Bronchial epithelial cell (primary cell): ENCODE data around the gene CPAMD8. TPM values are rescaled to one million over a fixed set of nuclear protein-coding genes. Genes with fewer than 3 reads are reported as not detected.
"Not testable (repeated sequence)": the region's sequence is repeated elsewhere in the genome, so short reads cannot be mapped to it uniquely, and the experiment has no call there.

Experiments
- DNase-seq: peaks from one replicate; pipeline ENCODE4 v3.0.0-alpha.2; 2010; ENCODE audit warnings: low read depth
- FAIRE-seq: peaks from 2 replicates; lab custom pipeline; 2011; peaks lifted over from hg19 to GRCh38; lab: Jason Lieb, UNC
- H3K27me3 ChIP-seq: 2 replicates; pipeline ENCODE4 v1.5.1; 2011; ENCODE audit warnings: low read length; ENCODE audit not compliant: control insufficient read depth, insufficient read depth
- H3K36me3 ChIP-seq: 2 replicates; pipeline ENCODE4 v1.5.1; 2011; ENCODE audit warnings: low read length; ENCODE audit not compliant: control insufficient read depth, insufficient read depth
- H3K4me3 ChIP-seq: 2 replicates; pipeline ENCODE4 v1.5.1; 2011; ENCODE audit warnings: mild to moderate bottlenecking, low read depth, low read length, control low read depth
- total RNA-seq: library from RNA; depleted of rRNA; stranded (reverse); fragments of >200 nt; gene quantifications from 2 replicates; pipeline ENCODE4 v1.2.1, GENCODE V29; 2014
- TF ChIP-seq, protein P1 (sequence below): IDR thresholded peaks from 2 replicates; pipeline ENCODE4 v1.5.1; 2011; ENCODE audit warnings: mild to moderate bottlenecking, moderate library complexity, low read length, control low read depth, inconsistent platforms; ENCODE audit not compliant: insufficient read depth, severe bottlenecking

The CPAMD8 gene
- total RNA-seq, 1 donor from 2014 or later, result 0.53 TPM

GRCh38 chr19:16940626-16941025 is 86.0 kb downstream of the CPAMD8 start:
- Histone ChIP-seq H3K27me3 (no peaks in the 10 kb centered on the region), H3K4me3 (no peak overlapping the region), H3K36me3 (no peaks in the 10 kb centered on the region)
- DNase-seq (no peak), FAIRE-seq (no peak)
- TF ChIP-seq, protein P1, sequence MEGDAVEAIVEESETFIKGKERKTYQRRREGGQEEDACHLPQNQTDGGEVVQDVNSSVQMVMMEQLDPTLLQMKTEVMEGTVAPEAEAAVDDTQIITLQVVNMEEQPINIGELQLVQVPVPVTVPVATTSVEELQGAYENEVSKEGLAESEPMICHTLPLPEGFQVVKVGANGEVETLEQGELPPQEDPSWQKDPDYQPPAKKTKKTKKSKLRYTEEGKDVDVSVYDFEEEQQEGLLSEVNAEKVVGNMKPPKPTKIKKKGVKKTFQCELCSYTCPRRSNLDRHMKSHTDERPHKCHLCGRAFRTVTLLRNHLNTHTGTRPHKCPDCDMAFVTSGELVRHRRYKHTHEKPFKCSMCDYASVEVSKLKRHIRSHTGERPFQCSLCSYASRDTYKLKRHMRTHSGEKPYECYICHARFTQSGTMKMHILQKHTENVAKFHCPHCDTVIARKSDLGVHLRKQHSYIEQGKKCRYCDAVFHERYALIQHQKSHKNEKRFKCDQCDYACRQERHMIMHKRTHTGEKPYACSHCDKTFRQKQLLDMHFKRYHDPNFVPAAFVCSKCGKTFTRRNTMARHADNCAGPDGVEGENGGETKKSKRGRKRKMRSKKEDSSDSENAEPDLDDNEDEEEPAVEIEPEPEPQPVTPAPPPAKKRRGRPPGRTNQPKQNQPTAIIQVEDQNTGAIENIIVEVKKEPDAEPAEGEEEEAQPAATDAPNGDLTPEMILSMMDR, result no peak

DNA sequence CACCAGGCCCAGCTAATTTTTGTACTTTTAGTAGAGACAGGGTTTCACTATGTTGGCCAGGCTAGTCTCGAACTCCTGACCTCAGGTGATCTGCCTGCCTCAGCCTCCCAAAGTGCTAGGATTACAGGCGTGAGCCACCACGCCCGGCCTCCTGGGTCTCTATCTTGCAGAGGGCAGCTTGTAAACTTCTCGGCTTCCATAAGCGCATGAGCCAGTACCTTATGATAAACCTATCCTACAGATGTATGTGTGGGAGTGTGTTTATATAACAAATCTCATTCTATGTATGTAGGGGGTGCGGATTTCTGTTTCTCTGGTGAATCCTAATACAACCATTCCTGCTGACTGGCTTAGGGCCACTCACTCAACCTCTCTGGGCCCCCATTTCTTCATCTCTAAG is 86.5 kb downstream of the CPAMD8 start:
- not testable (repeated sequence) for FAIRE-seq, H3K36me3 ChIP-seq, DNase-seq, H3K4me3 ChIP-seq, H3K27me3 ChIP-seq

- TF ChIP-seq, protein P1, result no peak
- Histone ChIP-seq H3K36me3 (no peaks in the 10 kb centered on the region), H3K4me3 (no peak overlapping the region), H3K27me3 (no peaks in the 10 kb centered on the region)
- no peak for DNase-seq
- FAIRE-seq, result no peak
These were observed 88.4 kb downstream of the CPAMD8 start for GRCh38 chr19:16938211-16938610.

GRCh38 chr19:16937796-16938195 is 88.8 kb downstream of the CPAMD8 start:
- H3K27me3 ChIP-seq, FAIRE-seq: not testable (repeated sequence)

DNA sequence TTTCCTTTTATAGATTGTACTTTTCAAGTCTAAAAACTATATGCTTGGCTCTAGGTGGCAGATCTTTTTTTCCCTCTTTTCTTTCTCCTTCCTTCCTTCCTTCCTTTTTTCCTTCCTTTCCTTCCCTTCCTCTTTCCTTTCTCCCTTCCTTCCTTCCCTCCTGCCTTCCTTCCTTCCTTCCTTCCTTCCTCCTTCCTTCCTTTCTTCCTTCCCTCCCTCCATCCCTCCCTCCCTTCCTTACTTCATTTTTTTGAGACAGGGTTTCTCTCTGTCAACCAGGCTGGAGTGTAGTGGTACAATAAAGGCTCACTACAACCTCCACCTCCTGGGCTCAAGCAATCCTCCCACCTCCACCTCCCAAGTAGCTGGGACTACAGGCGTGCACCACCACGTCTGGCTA is 89.7 kb downstream of the CPAMD8 start:
- Histone ChIP-seq H3K36me3 (no peaks in the 10 kb centered on the region), H3K27me3 (no peaks in the 10 kb centered on the region), H3K4me3 (no peak overlapping the region)
- DNase-seq (no peak), FAIRE-seq (no peak)
- TF ChIP-seq, protein P1, result no peak

More at GRCh38 chr19:16937796-16938195, 88.8 kb downstream of the CPAMD8 start:
- not testable (repeated sequence) for H3K4me3 ChIP-seq, H3K36me3 ChIP-seq, DNase-seq

- Histone ChIP-seq H3K4me3 (no peak overlapping the region), H3K36me3 (no peaks in the 10 kb centered on the region), H3K27me3 (no peaks in the 10 kb centered on the region)
- DNase-seq (no peak), FAIRE-seq (no peak)
- TF ChIP-seq, protein P1, result no peak
These were observed 92.1 kb downstream of the CPAMD8 start for GRCh38 chr19:16934489-16934888.

DNA sequence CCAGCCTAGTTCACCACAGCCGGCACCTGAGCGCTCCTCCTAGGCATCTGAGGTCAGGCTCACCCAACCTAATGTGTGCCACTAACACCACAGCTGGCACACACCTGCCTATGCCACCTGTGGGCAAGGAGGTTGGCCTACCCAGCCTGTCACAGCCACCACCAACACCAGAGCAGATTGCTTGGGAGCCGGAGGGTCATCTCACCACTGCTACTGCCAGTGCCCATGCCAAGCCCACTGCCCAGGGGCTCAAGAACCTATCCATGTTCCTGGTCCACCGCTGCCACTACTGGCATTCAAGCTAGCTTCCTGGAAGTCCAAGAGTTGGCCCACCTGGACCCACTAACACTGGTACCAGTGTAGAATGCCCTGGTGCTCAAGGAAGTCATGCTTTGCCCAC is 95.3 kb downstream of the CPAMD8 start:
- Histone ChIP-seq H3K27me3 (no peaks in the 10 kb centered on the region), H3K4me3 (no peak overlapping the region), H3K36me3 (no peaks in the 10 kb centered on the region)
- no peak for DNase-seq
- TF ChIP-seq, protein P1, result no peak
- FAIRE-seq, result no peak
